Measurements from ENCODE around the gene ART4. TPM values are rescaled to one million over a fixed set of nuclear protein-coding genes. Genes with fewer than 3 reads are reported as not detected.

The ART4 gene
- total RNA-seq, 1 donor from 2014 or later: 18.7 TPM

- DNase-seq (ENCODE audit: low read depth, low spot score): no peak
These were observed 7.8 kb upstream of the ART4 start for GRCh38 chr12:14850929-14851663.

DNA sequence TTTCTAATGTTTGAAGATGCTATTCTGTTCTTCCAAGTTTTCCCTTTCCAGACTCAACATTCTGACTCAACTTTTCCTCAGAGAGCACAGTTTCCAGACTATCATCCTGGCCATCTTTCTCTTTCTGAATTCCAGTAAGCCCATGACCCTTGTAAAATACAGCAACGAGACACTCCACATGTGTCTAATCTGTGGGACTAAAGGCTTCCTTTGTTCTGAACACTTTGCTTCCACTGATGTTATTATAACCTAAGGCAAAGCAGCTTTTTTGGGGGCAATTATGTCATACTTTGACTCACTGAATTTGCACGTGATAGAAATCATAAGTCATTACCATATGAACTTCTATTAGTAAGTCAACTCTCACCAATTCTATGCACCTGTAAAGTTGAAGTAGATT, 6.3 kb upstream of the ART4 start:
- DNase-seq (ENCODE audit: low read depth, low spot score): no peak

DNA sequence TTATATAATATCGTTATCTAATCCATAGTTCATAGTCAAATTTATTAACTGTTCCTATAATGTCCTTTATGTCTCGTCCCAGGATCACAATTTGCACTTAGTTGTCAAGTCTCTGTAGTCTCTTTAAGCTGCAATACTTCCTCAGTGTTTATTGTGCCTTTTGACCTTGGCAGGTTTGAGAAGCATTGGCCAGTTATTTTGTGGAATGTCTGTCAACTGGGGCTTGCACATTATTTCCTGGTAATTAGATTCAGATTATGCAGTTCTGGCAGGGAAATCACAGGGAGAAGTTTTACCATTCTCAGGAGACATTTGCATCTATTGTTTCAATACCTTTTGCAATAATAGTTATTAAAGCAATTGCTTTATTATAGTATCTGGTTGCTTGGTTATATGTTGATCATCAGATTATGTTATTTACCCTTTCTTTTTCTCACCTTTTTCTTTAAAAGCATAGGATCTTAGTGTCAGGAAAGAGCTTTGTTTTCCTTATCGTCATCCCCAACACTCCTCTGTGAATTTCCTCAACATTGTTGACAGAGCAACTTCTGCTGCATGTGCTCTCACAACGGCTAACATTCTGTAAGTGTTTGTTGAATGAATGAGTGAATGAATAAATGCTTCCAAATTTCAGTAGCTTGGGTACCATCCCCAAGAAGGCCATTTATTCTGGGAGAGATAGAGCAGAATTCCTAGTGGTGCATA, 3.7 kb upstream of the ART4 start:
- DNase-seq (ENCODE audit: low read depth, low spot score): no peak

GRCh38 chr12:14846042-14846587, 2.8 kb upstream of the ART4 start:
- DNase-seq (ENCODE audit: low read depth, low spot score): no peak

- DNase-seq (ENCODE audit: low read depth, low spot score): no peak
These were observed 2.0 kb upstream of the ART4 start for GRCh38 chr12:14845350-14845750.

GRCh38 chr12:14844401-14844800, 1.1 kb upstream of the ART4 start:
- DNase-seq (ENCODE audit: low read depth, low spot score): no peak

GRCh38 chr12:14842315-14842714, 1.0 kb downstream of the ART4 start:
- no peak for DNase-seq (ENCODE audit: low read depth, low spot score)

GRCh38 chr12:14841761-14842160, 1.6 kb downstream of the ART4 start:
- DNase-seq (ENCODE audit: low read depth, low spot score): peak; percentile 85

- DNase-seq (ENCODE audit: low read depth, low spot score): no peak
These were observed 2.7 kb downstream of the ART4 start for GRCh38 chr12:14840616-14841015.

DNA sequence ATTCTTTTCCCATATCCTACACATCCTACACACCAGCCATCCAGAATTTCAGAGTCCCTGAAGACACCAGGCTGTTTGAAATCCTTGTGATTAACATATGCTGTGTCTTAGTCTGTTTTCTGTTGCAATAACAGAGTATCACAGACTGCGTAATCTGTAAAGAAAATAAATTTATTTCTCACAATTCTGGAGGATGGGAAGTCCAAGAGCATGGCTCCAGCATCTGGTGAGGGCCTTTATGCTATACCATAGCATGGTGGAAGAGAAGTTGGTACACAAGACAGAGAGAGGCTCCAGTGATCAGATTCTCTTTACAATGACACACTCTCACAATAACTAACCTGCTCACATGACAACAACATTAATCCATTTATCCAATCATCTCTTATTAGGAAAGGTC, 4.1 kb downstream of the ART4 start:
- no peak for DNase-seq (ENCODE audit: low read depth, low spot score)

GRCh38 chr12:14836336-14837210, 6.8 kb downstream of the ART4 start:
- DNase-seq (ENCODE audit: low read depth, low spot score): peak; percentile 79

DNA sequence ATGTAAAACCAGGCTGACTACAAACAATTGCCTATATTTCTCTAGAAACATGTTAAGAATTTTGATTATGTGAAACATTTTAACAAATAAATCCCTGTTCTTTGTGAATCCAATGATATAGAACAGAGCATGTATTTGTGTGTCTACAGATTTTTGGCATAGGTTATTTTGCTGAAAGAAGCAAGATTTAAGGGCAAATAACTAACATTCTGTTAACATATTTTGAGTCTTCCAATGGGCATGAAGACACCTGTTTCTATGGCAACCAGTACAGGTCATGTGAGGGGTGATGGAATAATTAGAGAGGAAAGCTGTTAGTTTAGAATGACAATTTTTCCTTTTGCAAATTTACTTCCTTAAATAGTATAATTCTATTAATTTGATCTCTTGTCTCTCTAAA, 8.8 kb downstream of the ART4 start:
- DNase-seq (ENCODE audit: low read depth, low spot score): no peak

GRCh38 chr12:14833952-14834351, 9.4 kb downstream of the ART4 start:
- no peak for DNase-seq (ENCODE audit: low read depth, low spot score)

GRCh38 chr12:14833336-14833735, 10.0 kb downstream of the ART4 start:
- no peak for DNase-seq (ENCODE audit: low read depth, low spot score)

DNA sequence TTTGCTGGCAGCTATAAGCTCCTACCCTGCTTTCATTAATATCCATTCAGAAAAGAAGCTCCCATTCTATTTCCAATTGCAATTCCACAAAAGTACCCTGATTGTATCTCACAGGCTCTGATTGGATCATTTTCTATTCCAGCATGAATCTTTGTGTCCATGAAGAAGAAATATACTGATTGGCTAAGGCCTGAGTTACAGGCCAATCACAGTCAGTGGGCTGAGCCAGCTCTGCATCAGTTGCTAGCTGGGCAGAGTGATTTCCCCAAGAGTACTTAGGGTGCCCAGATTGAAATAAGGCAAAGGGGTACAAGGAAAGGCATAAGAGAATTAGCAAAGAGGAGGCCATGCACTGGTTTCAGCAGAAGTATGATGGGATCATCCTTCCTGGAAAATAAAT, 14.4 kb downstream of the ART4 start:
- no peak for DNase-seq (ENCODE audit: low read depth, low spot score)

GRCh38 chr12:14827043-14827442, 16.3 kb downstream of the ART4 start:
- no peak for DNase-seq (ENCODE audit: low read depth, low spot score)

- DNase-seq (ENCODE audit: low read depth, low spot score): no peak
These were observed 16.8 kb downstream of the ART4 start for GRCh38 chr12:14826491-14826890.

GRCh38 chr12:14825256-14825655, 18.1 kb downstream of the ART4 start:
- no peak for DNase-seq (ENCODE audit: low read depth, low spot score)

DNA sequence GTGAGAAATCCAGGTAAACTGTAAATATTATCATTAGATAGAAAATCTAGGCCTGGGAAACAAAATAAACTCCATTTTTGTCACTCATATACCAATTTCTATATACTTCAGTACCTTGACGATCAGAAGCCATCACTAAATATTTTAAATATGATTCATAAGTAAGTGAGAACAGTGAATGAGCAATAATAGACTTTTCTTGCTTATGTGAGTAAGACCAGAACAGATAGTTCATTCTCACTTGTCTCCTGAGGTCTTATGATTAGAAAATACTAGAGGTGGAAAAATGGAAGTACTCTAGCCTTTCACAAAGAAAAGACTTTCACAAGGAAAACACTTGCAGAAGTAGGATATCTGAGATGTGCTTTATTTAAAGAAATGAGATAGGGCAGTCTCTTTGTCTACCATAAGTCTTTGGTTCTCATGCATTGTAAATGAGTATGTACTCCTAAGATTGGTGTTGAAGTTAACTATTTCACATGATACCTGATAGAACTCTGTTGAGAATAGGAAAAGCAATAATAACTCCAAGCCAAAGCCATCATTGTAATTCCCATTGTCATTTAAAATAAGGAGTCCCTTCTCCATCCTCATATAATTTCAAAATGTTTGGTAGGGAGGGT, 19.2 kb downstream of the ART4 start:
- DNase-seq (ENCODE audit: low read depth, low spot score): no peak

DNA sequence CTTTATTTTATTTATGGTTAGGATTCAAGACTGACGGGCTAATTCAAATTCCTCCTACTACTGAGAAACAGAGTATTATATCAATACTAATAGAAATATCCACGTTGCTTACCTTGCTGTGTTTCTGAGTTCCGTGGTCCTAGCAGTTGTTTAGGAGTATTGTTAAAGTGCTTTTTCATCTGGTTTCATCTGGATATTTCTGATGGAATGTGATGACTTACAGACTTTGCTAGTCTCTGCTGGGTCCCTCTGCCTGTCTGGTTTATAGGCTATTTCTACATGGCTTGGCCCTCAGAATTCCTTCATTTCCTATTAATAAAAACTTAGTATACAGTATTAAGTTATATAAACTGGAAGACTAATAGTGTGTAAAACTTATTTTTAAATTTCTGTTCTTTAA, 29.3 kb downstream of the ART4 start, which contains the start of gene SMCO3:
Gene SMCO3, minus strand, starts transcription at position 169 of the 400 bp plus-strand sequence. CDS start 7,502 bp downstream, outside the sequence.
- DNase-seq (ENCODE audit: low read depth, low spot score): no peak

DNA sequence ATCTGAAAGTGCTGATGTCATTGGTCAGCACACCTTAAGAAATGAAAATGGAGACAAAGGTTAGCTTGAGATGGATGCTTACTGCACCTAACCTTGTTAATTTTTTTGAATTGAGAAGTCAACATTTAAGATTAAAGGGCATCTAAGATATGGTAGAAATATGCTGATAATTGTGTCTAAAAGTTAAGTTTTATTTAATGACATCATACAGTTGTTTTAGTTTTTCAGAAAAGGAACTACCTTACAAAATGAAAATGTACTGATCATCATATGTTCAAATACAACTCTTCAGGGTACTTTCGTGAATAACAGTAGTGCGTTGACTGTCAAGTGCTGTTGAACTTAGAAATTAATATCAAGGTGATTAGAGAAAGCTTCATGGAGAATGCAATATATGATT, 31.8 kb downstream of the ART4 start:
- no peak for DNase-seq (ENCODE audit: low read depth, low spot score)

All from pulmonary artery endothelial cell (primary cell).